HepG2 (cell line): ENCODE data around the gene DPP7. TPM values are rescaled to one million over a fixed set of nuclear protein-coding genes. Genes with fewer than 3 reads are reported as not detected.

ENCODE experiments used
- AHR ChIP-seq: IDR thresholded peaks from 2 replicates; pipeline ENCODE4 v1.6.1; 2018; ENCODE audit warnings: missing genetic modification reagents, missing compliant biosample characterization
- ARNTL ChIP-seq: sonication (generic); formaldehyde crosslinking; IDR thresholded peaks from 2 replicates; pipeline ENCODE4 v1.4.0; 2020; ENCODE audit warnings: mild to moderate bottlenecking, missing genetic modification reagents
- FOXC1 ChIP-seq: sonication (generic); formaldehyde crosslinking; IDR thresholded peaks from 2 replicates; pipeline ENCODE4 v1.8.0; 2022; ENCODE audit warnings: mild to moderate bottlenecking, missing genetic modification reagents, borderline replicate concordance
- FOXO4 ChIP-seq: sonication (generic); formaldehyde crosslinking; conservative IDR thresholded peaks from 2 replicates; pipeline ENCODE4 v1.8.1; 2023; ENCODE audit warnings: missing genetic modification reagents
- KDM5A ChIP-seq: fragments of 200-600 bp; sonication (generic); IDR thresholded peaks from 2 replicates; pipeline ENCODE4 v1.7.0; 2018; ENCODE audit warnings: antibody characterized with exemption, mild to moderate bottlenecking, low read length, borderline replicate concordance
- KMT2B ChIP-seq: IDR thresholded peaks from 2 replicates; pipeline ENCODE4 v1.6.1; 2016; ENCODE audit warnings: missing genetic modification reagents, missing compliant biosample characterization
- MLXIP ChIP-seq: sonication (generic); formaldehyde crosslinking; IDR thresholded peaks from 2 replicates; pipeline ENCODE4 v1.9.0; 2021; ENCODE audit warnings: missing genetic modification reagents, borderline replicate concordance
- SKI ChIP-seq: fragments of 450-650 bp; IDR thresholded peaks from one replicate; pipeline ENCODE4 v1.6.1; 2018; ENCODE audit warnings: mild to moderate bottlenecking; ENCODE audit not compliant: partially characterized antibody
- SOX5 ChIP-seq: IDR thresholded peaks from 2 replicates; pipeline ENCODE4 v1.6.1; 2016; ENCODE audit warnings: borderline replicate concordance
- SP1 ChIP-seq, 2 experiments: fragments of 450-650 bp in 1 of 2; sonication (generic) in 1 of 2; formaldehyde crosslinking in 1 of 2; IDR thresholded peaks; 2 replicates each; pipeline versions ENCODE4 v1.4.0 to v1.6.1; 2016 to 2020; ENCODE audit warnings: missing genetic modification reagents in 1 of 2
- ZBTB3 ChIP-seq: sonication (generic); formaldehyde crosslinking; IDR thresholded peaks from 2 replicates; pipeline ENCODE4 v1.4.0; 2020; ENCODE audit warnings: low read depth, mild to moderate bottlenecking, moderate library complexity, missing genetic modification reagents, borderline replicate concordance
- ZBTB44 ChIP-seq: sonication (generic); formaldehyde crosslinking; IDR thresholded peaks from 2 replicates; pipeline ENCODE4 v1.4.0; 2020; ENCODE audit warnings: missing genetic modification reagents
- ZNF143 ChIP-seq: sonication (generic); formaldehyde crosslinking; IDR thresholded peaks from 2 replicates; pipeline ENCODE4 v1.4.0; 2020; ENCODE audit warnings: missing genetic modification reagents
- ZNF33B ChIP-seq: sonication (generic); formaldehyde crosslinking; IDR thresholded peaks from 2 replicates; pipeline ENCODE4 v1.5.1; 2020; ENCODE audit warnings: mild to moderate bottlenecking, missing genetic modification reagents
- ZNF44 ChIP-seq: sonication (generic); formaldehyde crosslinking; IDR thresholded peaks from 2 replicates; pipeline ENCODE4 v1.5.1; 2020; ENCODE audit warnings: mild to moderate bottlenecking, missing genetic modification reagents
- ZNF549 ChIP-seq: sonication (generic); formaldehyde crosslinking; IDR thresholded peaks from 2 replicates; pipeline ENCODE4 v1.5.0; 2020; ENCODE audit warnings: missing genetic modification reagents
- ZNF772 ChIP-seq: sonication (generic); formaldehyde crosslinking; IDR thresholded peaks from 2 replicates; pipeline ENCODE4 v1.5.0; 2020; ENCODE audit warnings: mild to moderate bottlenecking, missing genetic modification reagents
- ZNF773 ChIP-seq: sonication (generic); formaldehyde crosslinking; IDR thresholded peaks from 2 replicates; pipeline ENCODE4 v1.4.0; 2020; ENCODE audit warnings: missing genetic modification reagents, borderline replicate concordance
- ZNF816 ChIP-seq: sonication (generic); formaldehyde crosslinking; IDR thresholded peaks from 2 replicates; pipeline ENCODE4 v1.8.0; 2022; ENCODE audit warnings: missing genetic modification reagents, mild to moderate bottlenecking, borderline replicate concordance
- polyA plus RNA-seq, 8 experiments: library from polyadenylated mRNA; depleted of rRNA in 3 of 8; stranded (reverse) in 7 of 8; unstranded in 1 of 8; fragments of >200 nt; fragmentation: Illumina TruSeq in 4 of 8; extraction: Trizol in 4 of 8; gene quantifications; 2 replicates each; pipeline versions ENCODE4 v1.2.1 to v1.2.3, GENCODE V29; 2011 to 2016; ENCODE audit warnings: low read depth in 4 of 8, missing spikeins in 1 of 8, mixed read lengths in 1 of 8; ENCODE audit not compliant: insufficient read depth in 1 of 8
- total RNA-seq, 5 experiments: library from RNA; depleted of rRNA; stranded (reverse); fragments of >200 nt; fragmentation: Illumina TruSeq; extraction: Trizol; gene quantifications; 2 replicates each; pipeline ENCODE4 v1.2.3, GENCODE V29; 2016; ENCODE audit warnings: low read depth in 1 of 5
- TF ChIP-seq, protein P1 (sequence below): sonication (generic); formaldehyde crosslinking; conservative IDR thresholded peaks from 2 replicates; pipeline ENCODE4 v1.4.0; 2020; ENCODE audit warnings: missing genetic modification reagents
- TF ChIP-seq, protein P2 (sequence below): sonication (generic); formaldehyde crosslinking; IDR thresholded peaks from 2 replicates; pipeline ENCODE4 v1.4.0; 2020; ENCODE audit warnings: missing genetic modification reagents

The DPP7 gene
- total and polyA plus RNA-seq, 2 of the 13 experiments (the other 11 are each of a cell fraction or from before 2014, with no cell fraction given): 1.2 to 4.5 TPM

- TF ChIP-seq, protein P1, sequence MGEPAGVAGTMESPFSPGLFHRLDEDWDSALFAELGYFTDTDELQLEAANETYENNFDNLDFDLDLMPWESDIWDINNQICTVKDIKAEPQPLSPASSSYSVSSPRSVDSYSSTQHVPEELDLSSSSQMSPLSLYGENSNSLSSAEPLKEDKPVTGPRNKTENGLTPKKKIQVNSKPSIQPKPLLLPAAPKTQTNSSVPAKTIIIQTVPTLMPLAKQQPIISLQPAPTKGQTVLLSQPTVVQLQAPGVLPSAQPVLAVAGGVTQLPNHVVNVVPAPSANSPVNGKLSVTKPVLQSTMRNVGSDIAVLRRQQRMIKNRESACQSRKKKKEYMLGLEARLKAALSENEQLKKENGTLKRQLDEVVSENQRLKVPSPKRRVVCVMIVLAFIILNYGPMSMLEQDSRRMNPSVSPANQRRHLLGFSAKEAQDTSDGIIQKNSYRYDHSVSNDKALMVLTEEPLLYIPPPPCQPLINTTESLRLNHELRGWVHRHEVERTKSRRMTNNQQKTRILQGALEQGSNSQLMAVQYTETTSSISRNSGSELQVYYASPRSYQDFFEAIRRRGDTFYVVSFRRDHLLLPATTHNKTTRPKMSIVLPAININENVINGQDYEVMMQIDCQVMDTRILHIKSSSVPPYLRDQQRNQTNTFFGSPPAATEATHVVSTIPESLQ (CRISPR knock-in tag): no peak
- TF ChIP-seq, protein P2, sequence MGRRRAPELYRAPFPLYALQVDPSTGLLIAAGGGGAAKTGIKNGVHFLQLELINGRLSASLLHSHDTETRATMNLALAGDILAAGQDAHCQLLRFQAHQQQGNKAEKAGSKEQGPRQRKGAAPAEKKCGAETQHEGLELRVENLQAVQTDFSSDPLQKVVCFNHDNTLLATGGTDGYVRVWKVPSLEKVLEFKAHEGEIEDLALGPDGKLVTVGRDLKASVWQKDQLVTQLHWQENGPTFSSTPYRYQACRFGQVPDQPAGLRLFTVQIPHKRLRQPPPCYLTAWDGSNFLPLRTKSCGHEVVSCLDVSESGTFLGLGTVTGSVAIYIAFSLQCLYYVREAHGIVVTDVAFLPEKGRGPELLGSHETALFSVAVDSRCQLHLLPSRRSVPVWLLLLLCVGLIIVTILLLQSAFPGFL: no peak
- TF ChIP-seq ZNF549 (CRISPR knock-in tag) (no peak), SP1 (IDR thresholded peaks at IDR 0.05) (no peak), SP1 (CRISPR knock-in tag; IDR thresholded peaks at IDR 0.05) (no peak), ZNF772 (CRISPR knock-in tag) (no peak), FOXO4 (no peak), KDM5A (0 out of 2 replicates have a peak, but pooled peaks have one; percentile 17), ZNF44 (CRISPR knock-in tag) (no peak), ZNF143 (CRISPR knock-in tag) (no peak), ZBTB3 (CRISPR knock-in tag) (no peak), SOX5 (CRISPR knock-in tag) (no peak), FOXC1 (CRISPR knock-in tag) (no peak), ZNF816 (CRISPR knock-in tag) (no peak), AHR (CRISPR knock-in tag) (no peak), MLXIP (no peak), ZNF33B (CRISPR knock-in tag) (no peak; the same call in 1 of the 2 replicates), SKI (no peak), ZBTB44 (CRISPR knock-in tag) (no peak), ARNTL (peak; percentile 35; the same call in 1 of the 2 replicates), KMT2B (CRISPR knock-in tag) (no peak), ZNF773 (CRISPR knock-in tag) (no peak)
These were observed 44.2 kb downstream of the DPP7 start, which contains the start of gene SAPCD2 (continued) for GRCh38 chr9:137070201-137070905.
